ENCODE measurements around the gene EFCAB6. TPM values are rescaled to one million over a fixed set of nuclear protein-coding genes. Genes with fewer than 3 reads are reported as not detected.

Gene EFCAB6
- total and polyA plus RNA-seq, 5 donors from 2014 or later = 0.18 to 0.77 (median 0.30) TPM; not detected in 2

GRCh38 chr22:43697894-43698293, 114.2 kb downstream of the EFCAB6 start:
- Histone ChIP-seq H3K27ac (ENCODE audit: insufficient read depth, low read length, poor library complexity, severe bottlenecking) (no peak overlapping the region), H3K4me3 (ENCODE audit: low read depth, low read length) (no peak overlapping the region), H3K4me1 (ENCODE audit: control insufficient read depth, insufficient read depth, low read length, poor library complexity, severe bottlenecking) (no peaks in the 10 kb centered on the region), H3K27me3 (ENCODE audit: control insufficient read depth, insufficient read depth, low read length) (peaks cover 7% of the 10 kb centered on the region), H3K36me3 (ENCODE audit: control insufficient read depth, insufficient read depth, low read length) (no peaks in the 10 kb centered on the region), H3K9me3 (ENCODE audit: control insufficient read depth in 2 of 2, low read length in 2 of 2) (no peaks in the 10 kb centered on the region)
- H3K36me3 Mint-ChIP-seq = no peaks in the 10 kb centered on the region
- peaks cover 0 to 5% (median 2%) of the 10 kb centered on the region in 7 donors for H3K9me3 Mint-ChIP-seq
- H3K27me3 Mint-ChIP-seq = peaks cover 22% of the 10 kb centered on the region
- DNase-seq (no peak), ATAC-seq (ENCODE audit: low read depth in 2 of 2) (no peak)
- no peak overlapping the region for H3K4me3 Mint-ChIP-seq
- no peaks in the 10 kb centered on the region for H3K4me1 Mint-ChIP-seq
- no peak overlapping the region for H3K27ac Mint-ChIP-seq

- DNase-seq (no peak), ATAC-seq (ENCODE audit: low read depth in 2 of 2) (no peak)
- Mint-ChIP-seq H3K4me3 (no peak overlapping the region), H3K4me1 (no peaks in the 10 kb centered on the region), H3K9me3 (peaks cover 0 to 10% (median 5%) of the 10 kb centered on the region in 7 donors), H3K27ac (no peak overlapping the region), H3K36me3 (no peaks in the 10 kb centered on the region), H3K27me3 (peaks cover 17% of the 10 kb centered on the region)
- peaks cover 2% of the 10 kb centered on the region for H3K27me3 ChIP-seq (ENCODE audit: control insufficient read depth, insufficient read depth, low read length)
- H3K27ac ChIP-seq (ENCODE audit: insufficient read depth, low read length, poor library complexity, severe bottlenecking) = no peak overlapping the region
- no peak overlapping the region for H3K4me3 ChIP-seq (ENCODE audit: low read depth, low read length)
- peaks cover 0 to 4% of the 10 kb centered on the region in 2 experiments for H3K9me3 ChIP-seq (ENCODE audit: control insufficient read depth in 2 of 2, low read length in 2 of 2)
- H3K36me3 ChIP-seq (ENCODE audit: control insufficient read depth, insufficient read depth, low read length) = no peaks in the 10 kb centered on the region
- H3K4me1 ChIP-seq (ENCODE audit: control insufficient read depth, insufficient read depth, low read length, poor library complexity, severe bottlenecking) = no peaks in the 10 kb centered on the region
Observed at GRCh38 chr22:43693249-43693648, 118.9 kb downstream of the EFCAB6 start.

- peaks cover 19% of the 10 kb centered on the region for H3K27me3 Mint-ChIP-seq
- H3K4me1 Mint-ChIP-seq = no peaks in the 10 kb centered on the region
- DNase-seq (no peak), ATAC-seq (ENCODE audit: low read depth in 2 of 2) (no peak)
- Histone ChIP-seq H3K4me1 (ENCODE audit: control insufficient read depth, insufficient read depth, low read length, poor library complexity, severe bottlenecking) (no peaks in the 10 kb centered on the region), H3K36me3 (ENCODE audit: control insufficient read depth, insufficient read depth, low read length) (no peaks in the 10 kb centered on the region), H3K27ac (ENCODE audit: insufficient read depth, low read length, poor library complexity, severe bottlenecking) (no peak overlapping the region), H3K9me3 (ENCODE audit: control insufficient read depth in 2 of 2, low read length in 2 of 2) (peaks cover 0 to 4% of the 10 kb centered on the region in 2 experiments), H3K4me3 (ENCODE audit: low read depth, low read length) (no peak overlapping the region), H3K27me3 (ENCODE audit: control insufficient read depth, insufficient read depth, low read length) (no peaks in the 10 kb centered on the region)
- no peak overlapping the region for H3K4me3 Mint-ChIP-seq
- no peaks in the 10 kb centered on the region for H3K36me3 Mint-ChIP-seq
- H3K27ac Mint-ChIP-seq = no peak overlapping the region
- H3K9me3 Mint-ChIP-seq = peaks cover 0 to 10% (median 5%) of the 10 kb centered on the region in 7 donors
Observed at GRCh38 chr22:43689356-43689755, 122.7 kb downstream of the EFCAB6 start.

- no peak overlapping the region for H3K27ac ChIP-seq (ENCODE audit: insufficient read depth, low read length, poor library complexity, severe bottlenecking)
- H3K27me3 ChIP-seq (ENCODE audit: control insufficient read depth, insufficient read depth, low read length) = no peaks in the 10 kb centered on the region
- H3K4me1 ChIP-seq (ENCODE audit: control insufficient read depth, insufficient read depth, low read length, poor library complexity, severe bottlenecking) = no peaks in the 10 kb centered on the region
- Mint-ChIP-seq H3K27me3 (peaks cover 11% of the 10 kb centered on the region), H3K9me3 (no peaks in the 10 kb centered on the region), H3K4me3 (no peak overlapping the region), H3K36me3 (no peaks in the 10 kb centered on the region), H3K27ac (no peak overlapping the region), H3K4me1 (no peaks in the 10 kb centered on the region)
- H3K9me3 ChIP-seq (ENCODE audit: control insufficient read depth in 2 of 2, low read length in 2 of 2) = peaks cover 0 to 4% of the 10 kb centered on the region in 2 experiments
- no peak for ATAC-seq (ENCODE audit: low read depth in 2 of 2)
- DNase-seq = no peak
- H3K36me3 ChIP-seq (ENCODE audit: control insufficient read depth, insufficient read depth, low read length) = no peaks in the 10 kb centered on the region
- H3K4me3 ChIP-seq (ENCODE audit: low read depth, low read length) = no peak overlapping the region
Observed at GRCh38 chr22:43682851-43683250, 129.3 kb downstream of the EFCAB6 start.

- H3K27ac ChIP-seq (ENCODE audit: insufficient read depth, low read length, poor library complexity, severe bottlenecking) = no peak overlapping the region
- no peaks in the 10 kb centered on the region for H3K36me3 ChIP-seq (ENCODE audit: control insufficient read depth, insufficient read depth, low read length)
- no peaks in the 10 kb centered on the region for H3K27me3 ChIP-seq (ENCODE audit: control insufficient read depth, insufficient read depth, low read length)
- ATAC-seq (ENCODE audit: low read depth in 2 of 2) (no peak), DNase-seq (no peak)
- Mint-ChIP-seq H3K27ac (no peak overlapping the region), H3K27me3 (peaks cover 11% of the 10 kb centered on the region), H3K4me3 (no peak overlapping the region), H3K9me3 (no peaks in the 10 kb centered on the region), H3K4me1 (no peaks in the 10 kb centered on the region), H3K36me3 (no peaks in the 10 kb centered on the region)
- no peaks in the 10 kb centered on the region for H3K4me1 ChIP-seq (ENCODE audit: control insufficient read depth, insufficient read depth, low read length, poor library complexity, severe bottlenecking)
- H3K4me3 ChIP-seq (ENCODE audit: low read depth, low read length) = no peak overlapping the region
- peaks cover 0 to 4% of the 10 kb centered on the region in 2 experiments for H3K9me3 ChIP-seq (ENCODE audit: control insufficient read depth in 2 of 2, low read length in 2 of 2)
Observed at GRCh38 chr22:43681731-43682360, 130.3 kb downstream of the EFCAB6 start.

- no peak for ATAC-seq (ENCODE audit: low read depth in 2 of 2)
- H3K4me3 ChIP-seq (ENCODE audit: low read depth, low read length) = no peak overlapping the region
- DNase-seq = no peak
- Mint-ChIP-seq H3K36me3 (no peaks in the 10 kb centered on the region), H3K27ac (no peak overlapping the region), H3K27me3 (peaks cover 4% of the 10 kb centered on the region), H3K4me3 (no peak overlapping the region), H3K4me1 (no peaks in the 10 kb centered on the region), H3K9me3 (peaks cover 0 to 3% (median 0%) of the 10 kb centered on the region in 7 donors)
- no peaks in the 10 kb centered on the region for H3K9me3 ChIP-seq (ENCODE audit: control insufficient read depth in 2 of 2, low read length in 2 of 2)
- H3K27me3 ChIP-seq (ENCODE audit: control insufficient read depth, insufficient read depth, low read length) = peaks cover 2% of the 10 kb centered on the region
- no peaks in the 10 kb centered on the region for H3K36me3 ChIP-seq (ENCODE audit: control insufficient read depth, insufficient read depth, low read length)
- H3K4me1 ChIP-seq (ENCODE audit: control insufficient read depth, insufficient read depth, low read length, poor library complexity, severe bottlenecking) = no peaks in the 10 kb centered on the region
- no peak overlapping the region for H3K27ac ChIP-seq (ENCODE audit: insufficient read depth, low read length, poor library complexity, severe bottlenecking)
Observed at GRCh38 chr22:43670513-43670912, 141.6 kb downstream of the EFCAB6 start.

GRCh38 chr22:43669190-43669589, 142.9 kb downstream of the EFCAB6 start:
- no peak overlapping the region for H3K4me3 Mint-ChIP-seq
- H3K27ac Mint-ChIP-seq = no peak overlapping the region
- H3K9me3 Mint-ChIP-seq = peaks cover 0 to 4% (median 0%) of the 10 kb centered on the region in 7 donors
- H3K4me1 ChIP-seq (ENCODE audit: control insufficient read depth, insufficient read depth, low read length, poor library complexity, severe bottlenecking) = no peaks in the 10 kb centered on the region
- no peak for ATAC-seq (ENCODE audit: low read depth in 2 of 2)
- DNase-seq = no peak
- peaks cover 8% of the 10 kb centered on the region for H3K27me3 Mint-ChIP-seq
- no peak overlapping the region for H3K27ac ChIP-seq (ENCODE audit: insufficient read depth, low read length, poor library complexity, severe bottlenecking)
- H3K4me3 ChIP-seq (ENCODE audit: low read depth, low read length) = no peak overlapping the region
- no peaks in the 10 kb centered on the region for H3K36me3 Mint-ChIP-seq
- H3K4me1 Mint-ChIP-seq = no peaks in the 10 kb centered on the region
- H3K27me3 ChIP-seq (ENCODE audit: control insufficient read depth, insufficient read depth, low read length) = peaks cover 2% of the 10 kb centered on the region
- H3K36me3 ChIP-seq (ENCODE audit: control insufficient read depth, insufficient read depth, low read length) = no peaks in the 10 kb centered on the region
- no peaks in the 10 kb centered on the region for H3K9me3 ChIP-seq (ENCODE audit: control insufficient read depth in 2 of 2, low read length in 2 of 2)

- no peak overlapping the region for H3K27ac ChIP-seq (ENCODE audit: insufficient read depth, low read length, poor library complexity, severe bottlenecking)
- H3K4me3 ChIP-seq (ENCODE audit: low read depth, low read length) = no peak overlapping the region
- ATAC-seq (ENCODE audit: low read depth in 2 of 2) (no peak), DNase-seq (no peak)
- Mint-ChIP-seq H3K27me3 (peaks cover 8% of the 10 kb centered on the region), H3K27ac (no peak overlapping the region), H3K4me3 (no peak overlapping the region), H3K9me3 (peaks cover 0 to 4% (median 0%) of the 10 kb centered on the region in 7 donors), H3K36me3 (no peaks in the 10 kb centered on the region), H3K4me1 (no peaks in the 10 kb centered on the region)
- peaks cover 2% of the 10 kb centered on the region for H3K27me3 ChIP-seq (ENCODE audit: control insufficient read depth, insufficient read depth, low read length)
- no peaks in the 10 kb centered on the region for H3K36me3 ChIP-seq (ENCODE audit: control insufficient read depth, insufficient read depth, low read length)
- no peaks in the 10 kb centered on the region for H3K4me1 ChIP-seq (ENCODE audit: control insufficient read depth, insufficient read depth, low read length, poor library complexity, severe bottlenecking)
- no peaks in the 10 kb centered on the region for H3K9me3 ChIP-seq (ENCODE audit: control insufficient read depth in 2 of 2, low read length in 2 of 2)
Observed at GRCh38 chr22:43667656-43668055, 144.4 kb downstream of the EFCAB6 start.

Data from CD4-positive, CD25-positive, alpha-beta regulatory T cell (primary cell).